Parathyroid adenoma (tissue), 2 donors: ENCODE data around the gene TMEM130.

ENCODE experiments used
- H2AFZ ChIP-seq: fragments of 300-600 bp; sonication (generic); one replicate; pipeline ENCODE4 v1.7.0; 2017; ENCODE audit warnings: antibody characterized with exemption, mild to moderate bottlenecking
- H3K27ac ChIP-seq: fragments of 300-600 bp; sonication (generic); one replicate; pipeline ENCODE4 v1.7.0; 2017
- H3K27me3 ChIP-seq: fragments of 300-600 bp; sonication (generic); one replicate; pipeline ENCODE4 v1.7.0; 2017; ENCODE audit warnings: low read length; ENCODE audit not compliant: control insufficient read depth, insufficient read depth
- H3K36me3 ChIP-seq: fragments of 300-600 bp; sonication (generic); one replicate; pipeline ENCODE4 v1.7.0; 2017; ENCODE audit warnings: low read length; ENCODE audit not compliant: control insufficient read depth, insufficient read depth
- H3K4me1 ChIP-seq: fragments of 300-600 bp; sonication (generic); one replicate; pipeline ENCODE4 v1.7.0; 2017; ENCODE audit warnings: control low read depth
- H3K4me2 ChIP-seq: fragments of 300-600 bp; sonication (generic); one replicate; pipeline ENCODE4 v1.7.0; 2017; ENCODE audit warnings: low read length
- H3K4me3 ChIP-seq: fragments of 300-600 bp; sonication (generic); one replicate; pipeline ENCODE4 v1.7.0; 2017; ENCODE audit warnings: low read depth, low read length
- H3K79me2 ChIP-seq: fragments of 300-600 bp; sonication (generic); one replicate; pipeline ENCODE4 v1.7.0; 2017; ENCODE audit warnings: control low read depth
- H3K9ac ChIP-seq: fragments of 300-600 bp; sonication (generic); one replicate; pipeline ENCODE4 v1.7.0; 2017; ENCODE audit warnings: mild to moderate bottlenecking
- H3K9me3 ChIP-seq: fragments of 300-600 bp; sonication (generic); one replicate; pipeline ENCODE4 v1.7.0; 2017; ENCODE audit warnings: low read length; ENCODE audit not compliant: control insufficient read depth
- CTCF ChIP-seq: fragments of 300-600 bp; sonication (generic); IDR thresholded peaks from one replicate; pipeline ENCODE4 v1.7.0; 2017; ENCODE audit warnings: antibody characterized with exemption, mild to moderate bottlenecking
- donor health status: primary hyperparathyroidism.

TMEM130 gene

DNA sequence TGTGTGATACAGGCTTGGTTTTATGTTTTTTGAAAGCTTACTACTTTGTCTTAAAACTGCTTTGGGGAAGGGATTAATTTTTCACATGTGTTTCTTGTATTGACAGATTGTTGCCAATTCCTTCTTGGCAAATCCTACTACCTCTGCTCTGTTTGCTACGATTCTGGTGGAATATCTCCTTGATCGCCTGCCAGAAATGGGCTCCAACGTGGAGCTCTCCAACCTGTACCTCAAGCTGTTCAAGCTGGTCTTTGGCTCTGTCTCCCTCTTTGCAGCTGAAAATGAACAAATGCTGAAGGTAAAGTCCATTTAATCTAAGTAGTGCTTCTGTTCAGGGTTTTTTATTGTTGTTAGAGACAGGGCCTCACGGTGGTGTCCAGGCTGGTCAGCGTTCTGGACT lies 42.1 kb upstream of the TMEM130 start:
- Histone ChIP-seq H3K36me3 (no peaks in the 10 kb centered on the region), H3K79me2 (peaks cover 9% of the 10 kb centered on the region), H3K4me2 (no peak overlapping the region), H3K9me3 (no peaks in the 10 kb centered on the region), H3K4me3 (no peak overlapping the region), H3K9ac (no peak overlapping the region), H3K27ac (no peak overlapping the region), H3K4me1 (no peaks in the 10 kb centered on the region), H3K27me3 (no peaks in the 10 kb centered on the region), H2AFZ (no peak overlapping the region)
- no peak for TF ChIP-seq CTCF

- Histone ChIP-seq H3K27ac (no peak overlapping the region), H3K79me2 (peaks cover 3% of the 10 kb centered on the region), H3K4me3 (no peak overlapping the region), H3K27me3 (no peaks in the 10 kb centered on the region), H2AFZ (no peak overlapping the region), H3K9me3 (no peaks in the 10 kb centered on the region), H3K4me1 (no peaks in the 10 kb centered on the region), H3K9ac (no peak overlapping the region), H3K36me3 (no peaks in the 10 kb centered on the region), H3K4me2 (no peak overlapping the region)
- no peak for TF ChIP-seq CTCF
These were observed 40.6 kb upstream of the TMEM130 start for GRCh38 chr7:98910427-98910826.

- H3K27ac ChIP-seq, result no peak overlapping the region
These were observed 39.7 kb upstream of the TMEM130 start for GRCh38 chr7:98909487-98909886.

GRCh38 chr7:98908585-98908984 lies 38.8 kb upstream of the TMEM130 start:
- Histone ChIP-seq H3K4me3 (no peak overlapping the region), H2AFZ (no peak overlapping the region), H3K79me2 (peaks cover 3% of the 10 kb centered on the region), H3K4me1 (peaks cover 3% of the 10 kb centered on the region), H3K36me3 (no peaks in the 10 kb centered on the region), H3K4me2 (no peak overlapping the region), H3K9ac (no peak overlapping the region), H3K9me3 (no peaks in the 10 kb centered on the region), H3K27ac (no peak overlapping the region), H3K27me3 (no peaks in the 10 kb centered on the region)
- TF ChIP-seq CTCF, result no peak

More at GRCh38 chr7:98909487-98909886, 39.7 kb upstream of the TMEM130 start:
- TF ChIP-seq CTCF, result no peak
- H3K36me3 ChIP-seq, result no peaks in the 10 kb centered on the region
- no peak overlapping the region for H3K4me3 ChIP-seq
- no peak overlapping the region for H2AFZ ChIP-seq
- no peaks in the 10 kb centered on the region for H3K9me3 ChIP-seq
- peaks cover 3% of the 10 kb centered on the region for H3K4me1 ChIP-seq
- H3K4me2 ChIP-seq, result no peak overlapping the region
- peaks cover 3% of the 10 kb centered on the region for H3K79me2 ChIP-seq
- H3K9ac ChIP-seq, result no peak overlapping the region
- no peaks in the 10 kb centered on the region for H3K27me3 ChIP-seq

GRCh38 chr7:98907570-98907969 lies 37.8 kb upstream of the TMEM130 start:
- H3K79me2 ChIP-seq, result peaks cover 3% of the 10 kb centered on the region
- H3K4me2 ChIP-seq, result no peak overlapping the region
- peaks cover 3% of the 10 kb centered on the region for H3K4me1 ChIP-seq
- no peak overlapping the region for H3K27ac ChIP-seq
- no peaks in the 10 kb centered on the region for H3K27me3 ChIP-seq
- no peak overlapping the region for H2AFZ ChIP-seq
- H3K9ac ChIP-seq, result no peak overlapping the region
- TF ChIP-seq CTCF, result no peak
- H3K4me3 ChIP-seq, result no peak overlapping the region
- no peaks in the 10 kb centered on the region for H3K9me3 ChIP-seq
- H3K36me3 ChIP-seq, result no peaks in the 10 kb centered on the region
